Measurements from ENCODE around the gene SLC46A1. TPM values are rescaled to one million over a fixed set of nuclear protein-coding genes. Genes with fewer than 3 reads are reported as not detected.

SLC46A1 gene
- total and polyA plus RNA-seq, 2 of the 13 experiments (the other 11 are each of a cell fraction or from before 2014, with no cell fraction given): 19.6 to 22.6 TPM

GRCh38 chr17:28392491-28392890 is 13.5 kb downstream of the SLC46A1 start (continued):
- no peak for TF ChIP-seq HMG20B (CRISPR knock-in tag; conservative IDR thresholded peaks at IDR 0.05)
- no peak for TF ChIP-seq MEIS1 (CRISPR knock-in tag; IDR thresholded peaks at IDR 0.05; ENCODE audit: borderline replicate concordance)
- no peak for TF ChIP-seq ZNF75D (CRISPR knock-in tag; IDR thresholded peaks at IDR 0.05; ENCODE audit: borderline replicate concordance)
- no peak for TF ChIP-seq NONO (IDR thresholded peaks at IDR 0.05)
- no peak for TF ChIP-seq NONO (CRISPR knock-in tag; conservative IDR thresholded peaks at IDR 0.05)
- no peak for TF ChIP-seq ZNF234 (CRISPR knock-in tag; conservative IDR thresholded peaks at IDR 0.05)
- TF ChIP-seq ZNF629 (CRISPR knock-in tag; conservative IDR thresholded peaks at IDR 0.05): no peak
- TF ChIP-seq SCMH1 (CRISPR knock-in tag; IDR thresholded peaks at IDR 0.05; ENCODE audit: borderline replicate concordance): no peak
- TF ChIP-seq BHLHE40 (IDR thresholded peaks at IDR 0.05; ENCODE audit: low read length): no peak
- no peak for TF ChIP-seq XBP1 (CRISPR knock-in tag; IDR thresholded peaks at IDR 0.05)
- no peak for TF ChIP-seq ZBTB7B (CRISPR knock-in tag; IDR thresholded peaks at IDR 0.05)
- no peak for TF ChIP-seq ZBTB40 (IDR thresholded peaks at IDR 0.05)
- TF ChIP-seq ZBTB40 (CRISPR knock-in tag; IDR thresholded peaks at IDR 0.05): no peak
